B cell (primary cell): ENCODE measurements around the gene LASP1.

Experiments used
- EZH2 ChIP-seq: IDR thresholded peaks from 2 replicates; pipeline ENCODE4 v1.6.1; 2012; ENCODE audit warnings: borderline replicate concordance, low read depth, mild to moderate bottlenecking, moderate library complexity, low read length; ENCODE audit not compliant: insufficient read depth, poor library complexity, severe bottlenecking
- TF ChIP-seq, protein P1 (sequence below): fragments of 200-600 bp; IDR thresholded peaks from one replicate; pipeline ENCODE4 v1.8.0; 2022; ENCODE audit warnings: antibody characterized with exemption, mild to moderate bottlenecking

DNA sequence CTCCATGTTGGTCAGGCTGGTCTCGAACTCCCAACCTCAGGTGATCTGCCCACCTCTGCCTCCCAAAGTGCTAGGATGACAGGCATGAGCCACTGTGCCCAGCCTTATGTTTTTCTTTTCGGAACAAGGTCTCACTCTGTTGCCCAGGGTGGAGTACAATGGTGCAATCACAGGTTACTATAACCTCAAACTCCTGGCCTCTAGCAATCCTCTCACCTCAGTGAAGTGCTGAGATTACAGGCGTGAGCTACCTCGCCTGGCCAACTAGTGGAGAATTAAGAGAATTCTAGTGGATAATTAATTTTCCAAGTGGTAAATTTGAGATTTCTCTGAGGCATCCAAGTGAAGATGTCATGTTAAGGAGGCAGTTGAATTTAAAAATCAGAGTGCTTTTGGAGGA, 100.3 kb downstream of the LASP1 start:
- no peak for TF ChIP-seq EZH2
- TF ChIP-seq, protein P1, sequence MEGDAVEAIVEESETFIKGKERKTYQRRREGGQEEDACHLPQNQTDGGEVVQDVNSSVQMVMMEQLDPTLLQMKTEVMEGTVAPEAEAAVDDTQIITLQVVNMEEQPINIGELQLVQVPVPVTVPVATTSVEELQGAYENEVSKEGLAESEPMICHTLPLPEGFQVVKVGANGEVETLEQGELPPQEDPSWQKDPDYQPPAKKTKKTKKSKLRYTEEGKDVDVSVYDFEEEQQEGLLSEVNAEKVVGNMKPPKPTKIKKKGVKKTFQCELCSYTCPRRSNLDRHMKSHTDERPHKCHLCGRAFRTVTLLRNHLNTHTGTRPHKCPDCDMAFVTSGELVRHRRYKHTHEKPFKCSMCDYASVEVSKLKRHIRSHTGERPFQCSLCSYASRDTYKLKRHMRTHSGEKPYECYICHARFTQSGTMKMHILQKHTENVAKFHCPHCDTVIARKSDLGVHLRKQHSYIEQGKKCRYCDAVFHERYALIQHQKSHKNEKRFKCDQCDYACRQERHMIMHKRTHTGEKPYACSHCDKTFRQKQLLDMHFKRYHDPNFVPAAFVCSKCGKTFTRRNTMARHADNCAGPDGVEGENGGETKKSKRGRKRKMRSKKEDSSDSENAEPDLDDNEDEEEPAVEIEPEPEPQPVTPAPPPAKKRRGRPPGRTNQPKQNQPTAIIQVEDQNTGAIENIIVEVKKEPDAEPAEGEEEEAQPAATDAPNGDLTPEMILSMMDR = no peak
